ENCODE results near the gene FBRSL1.

The FBRSL1 gene

DNA sequence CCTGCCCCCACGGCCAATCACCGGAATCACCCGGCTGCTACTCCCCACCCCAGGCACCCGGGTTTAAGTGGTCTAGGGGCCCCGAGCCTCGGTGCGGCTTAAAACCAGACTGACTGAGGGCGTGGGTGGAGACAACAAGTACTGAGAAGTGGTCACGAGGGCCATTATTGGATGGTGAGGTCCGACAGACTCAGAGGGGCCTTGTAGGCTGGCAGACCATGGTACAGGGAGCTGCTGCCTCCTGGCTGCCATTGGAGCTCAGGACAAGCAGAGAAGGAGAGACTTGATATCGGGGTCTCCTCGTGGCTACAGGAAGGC, 54.1 kb downstream of the FBRSL1 start:
- in situ Hi-C loops (cut with HindIII; ENCODE audit: low sequenced_read_pairs) = no loop called here
- H3K4me3 ChIP-seq (ENCODE audit: low read depth, low read length) = no peak overlapping the region
- DNase-seq (ENCODE audit: low read depth) = no peak
- TF ChIP-seq, protein P1, sequence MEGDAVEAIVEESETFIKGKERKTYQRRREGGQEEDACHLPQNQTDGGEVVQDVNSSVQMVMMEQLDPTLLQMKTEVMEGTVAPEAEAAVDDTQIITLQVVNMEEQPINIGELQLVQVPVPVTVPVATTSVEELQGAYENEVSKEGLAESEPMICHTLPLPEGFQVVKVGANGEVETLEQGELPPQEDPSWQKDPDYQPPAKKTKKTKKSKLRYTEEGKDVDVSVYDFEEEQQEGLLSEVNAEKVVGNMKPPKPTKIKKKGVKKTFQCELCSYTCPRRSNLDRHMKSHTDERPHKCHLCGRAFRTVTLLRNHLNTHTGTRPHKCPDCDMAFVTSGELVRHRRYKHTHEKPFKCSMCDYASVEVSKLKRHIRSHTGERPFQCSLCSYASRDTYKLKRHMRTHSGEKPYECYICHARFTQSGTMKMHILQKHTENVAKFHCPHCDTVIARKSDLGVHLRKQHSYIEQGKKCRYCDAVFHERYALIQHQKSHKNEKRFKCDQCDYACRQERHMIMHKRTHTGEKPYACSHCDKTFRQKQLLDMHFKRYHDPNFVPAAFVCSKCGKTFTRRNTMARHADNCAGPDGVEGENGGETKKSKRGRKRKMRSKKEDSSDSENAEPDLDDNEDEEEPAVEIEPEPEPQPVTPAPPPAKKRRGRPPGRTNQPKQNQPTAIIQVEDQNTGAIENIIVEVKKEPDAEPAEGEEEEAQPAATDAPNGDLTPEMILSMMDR (IDR thresholded peaks at IDR 0.05; ENCODE audit: low read depth, low read length, missing control alignments) = no peak

DNA sequence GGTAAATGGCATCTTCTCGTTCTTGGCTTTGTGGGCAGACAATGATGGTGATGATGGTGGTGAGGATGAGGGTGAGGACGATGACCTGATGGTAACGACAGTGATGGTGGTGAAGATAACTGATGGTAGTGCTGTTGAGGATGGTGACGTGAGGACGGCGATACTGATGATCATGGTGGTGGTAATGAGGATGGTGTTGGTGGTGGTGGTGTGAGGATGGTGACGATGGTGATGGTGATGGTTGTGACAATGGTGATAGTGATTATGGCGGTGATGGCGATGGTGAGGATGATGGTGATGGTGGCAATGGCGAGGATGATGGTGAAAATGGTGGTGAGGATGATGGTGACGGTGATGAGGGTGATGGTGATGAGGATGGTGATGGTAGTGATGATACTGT, 54.5 kb downstream of the FBRSL1 start:
- TF ChIP-seq, protein P1 (IDR thresholded peaks at IDR 0.05; ENCODE audit: low read depth, low read length, missing control alignments) = no peak
- H3K4me3 ChIP-seq (ENCODE audit: low read depth, low read length) = no peak overlapping the region
- DNase-seq (ENCODE audit: low read depth) = no peak
- in situ Hi-C loops (cut with HindIII; ENCODE audit: low sequenced_read_pairs) = no loop called here

DNA sequence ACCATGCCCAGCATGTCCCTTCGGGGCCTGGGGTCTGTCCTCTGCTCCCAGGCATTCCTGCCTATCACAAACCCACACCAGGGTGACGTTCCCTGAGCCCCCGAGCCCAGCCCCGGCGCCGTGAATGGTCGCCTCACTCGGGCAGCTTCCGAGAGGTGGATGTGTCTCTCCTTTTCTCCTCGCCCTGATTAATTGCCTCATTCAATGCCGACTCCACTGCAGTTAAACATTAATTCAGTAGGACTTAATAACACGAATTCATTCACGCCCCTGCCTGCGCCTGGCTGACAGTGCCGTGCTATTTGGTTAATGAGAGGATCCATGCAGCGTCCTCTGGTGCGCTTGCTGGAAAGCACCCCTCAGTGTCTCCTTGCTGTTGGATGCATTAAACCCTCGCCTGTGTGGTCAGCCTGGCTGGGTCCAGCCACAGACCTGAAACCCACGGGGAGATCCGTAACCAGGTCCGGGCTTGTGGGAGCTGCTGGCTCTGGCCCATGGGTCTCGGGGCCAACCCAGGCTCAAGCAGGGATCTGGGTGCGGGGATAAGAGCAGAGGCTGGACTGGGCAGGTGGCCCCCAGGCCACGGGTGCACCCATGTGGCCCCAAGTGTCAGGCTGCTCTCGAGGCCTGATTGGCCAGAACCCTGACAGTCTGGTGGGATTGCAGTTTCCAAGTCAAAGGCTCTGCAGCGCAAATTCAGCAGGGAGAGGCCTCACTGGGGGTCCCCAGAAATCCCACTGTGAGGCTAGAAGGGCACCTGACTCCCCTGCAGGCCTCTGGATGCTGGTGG, 55.4 kb downstream of the FBRSL1 start:
- H3K4me3 ChIP-seq (ENCODE audit: low read depth, low read length) = no peak overlapping the region
- TF ChIP-seq, protein P1 (IDR thresholded peaks at IDR 0.05; ENCODE audit: low read depth, low read length, missing control alignments) = no peak
- DNase-seq (ENCODE audit: low read depth) = no peak
- in situ Hi-C loops (cut with HindIII; ENCODE audit: low sequenced_read_pairs) = no loop called here

DNA sequence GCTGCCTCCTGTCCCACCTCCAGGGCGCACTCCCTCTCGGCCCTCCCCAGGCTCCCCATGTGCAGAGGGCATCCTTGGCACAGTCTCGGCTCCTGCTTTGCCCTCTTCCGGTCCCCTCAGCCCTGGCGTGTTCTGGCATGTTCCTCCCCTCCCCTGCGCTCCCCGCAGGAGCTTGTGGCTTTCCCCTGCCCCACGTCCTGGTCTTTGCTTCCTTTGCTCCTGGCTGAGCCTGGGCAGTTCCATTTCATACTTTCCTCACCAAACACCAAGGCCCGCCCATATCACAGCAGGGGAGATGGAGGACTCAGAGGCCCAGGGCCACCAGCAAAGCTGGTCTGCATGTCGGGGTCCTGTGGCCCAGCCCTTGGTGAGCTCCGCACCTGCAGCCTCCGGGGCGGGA, 56.0 kb downstream of the FBRSL1 start:
- DNase-seq (ENCODE audit: low read depth) = no peak
- in situ Hi-C loops (cut with HindIII; ENCODE audit: low sequenced_read_pairs) = no loop called here
- TF ChIP-seq, protein P1 (IDR thresholded peaks at IDR 0.05; ENCODE audit: low read depth, low read length, missing control alignments) = no peak
- H3K4me3 ChIP-seq (ENCODE audit: low read depth, low read length) = no peak overlapping the region

DNA sequence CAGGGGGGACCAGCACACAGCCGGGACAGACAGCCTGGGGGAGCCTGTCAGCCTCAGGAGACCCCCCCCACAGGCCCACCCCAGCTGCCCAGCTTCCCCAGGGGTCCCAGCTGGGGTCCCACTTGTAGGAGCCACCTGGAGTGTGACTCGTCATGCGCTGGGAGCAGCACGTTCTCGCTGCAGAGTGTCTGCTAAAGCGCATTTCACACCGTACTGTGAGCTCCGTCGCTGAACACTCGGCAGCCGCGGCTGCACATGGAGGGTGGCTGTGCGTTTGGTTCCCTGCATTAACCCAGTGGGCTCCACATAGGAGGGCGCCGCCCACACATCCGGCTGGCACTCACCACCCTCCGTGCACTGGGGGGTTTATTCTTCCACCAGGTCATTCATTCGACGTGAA, 56.7 kb downstream of the FBRSL1 start:
- in situ Hi-C loops (cut with HindIII; ENCODE audit: low sequenced_read_pairs) = no loop called here
- no peak for DNase-seq (ENCODE audit: low read depth)
- no peak overlapping the region for H3K4me3 ChIP-seq (ENCODE audit: low read depth, low read length)

DNA sequence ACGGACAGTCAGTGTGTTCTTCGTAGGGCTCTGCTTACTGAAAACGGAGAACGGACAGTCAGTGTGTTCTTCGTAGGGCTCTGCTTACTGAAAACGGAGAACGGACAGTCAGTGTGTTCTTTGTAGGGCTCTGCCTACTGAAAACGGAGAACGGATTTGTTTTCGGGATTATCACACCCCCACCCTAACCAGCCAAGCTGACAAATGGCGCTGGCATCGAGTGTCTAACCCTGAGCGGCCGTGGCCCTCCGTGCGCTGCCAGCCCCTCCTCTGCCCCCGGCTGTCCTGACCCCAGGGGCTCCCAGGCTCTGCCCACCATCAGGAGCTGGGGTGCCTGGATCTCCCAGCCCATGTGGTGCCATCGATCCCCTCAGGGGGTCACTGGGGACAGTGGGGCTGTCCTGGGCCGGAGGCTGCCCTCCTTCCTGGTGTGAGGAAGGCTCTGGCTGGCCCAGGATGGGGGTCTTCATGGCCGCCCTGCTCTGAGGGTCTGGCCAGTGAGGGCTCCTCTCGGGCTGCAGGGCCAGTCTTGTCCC, 57.3 kb downstream of the FBRSL1 start:
- DNase-seq (ENCODE audit: low read depth) = no peak
- TF ChIP-seq, protein P1 (IDR thresholded peaks at IDR 0.05; ENCODE audit: low read depth, low read length, missing control alignments) = no peak
- in situ Hi-C loops (cut with HindIII; ENCODE audit: low sequenced_read_pairs) = no loop called here
- H3K4me3 ChIP-seq (ENCODE audit: low read depth, low read length) = no peak overlapping the region

More for the DNA sequence above, 56.7 kb downstream of the FBRSL1 start:
- TF ChIP-seq, protein P1 (IDR thresholded peaks at IDR 0.05; ENCODE audit: low read depth, low read length, missing control alignments) = no peak

Data from astrocyte of the cerebellum (primary cell).